Duodenal mucosa (tissue), 2 donors: ENCODE results near the gene MTCL3.
"Not testable (repeated sequence)": the region's sequence is repeated elsewhere in the genome, so short reads cannot be mapped to it uniquely, and the experiment has no call there.

Experiments
- H3K27ac ChIP-seq: one replicate; pipeline ENCODE4 v1.7.0; 2013; ENCODE audit warnings: low read depth, low read length
- H3K27me3 ChIP-seq, 2 donors: one replicate each; pipeline ENCODE4 v1.7.0; 2013; ENCODE audit warnings: low read length in 2 of 2, control low read depth in 1 of 2; ENCODE audit not compliant: insufficient read depth in 2 of 2, control insufficient read depth in 1 of 2
- H3K36me3 ChIP-seq, 2 donors: one replicate each; pipeline ENCODE4 v1.7.0; 2013; ENCODE audit warnings: low read length in 2 of 2, control low read depth in 1 of 2; ENCODE audit not compliant: insufficient read depth in 2 of 2, control insufficient read depth in 1 of 2
- H3K4me1 ChIP-seq, 2 donors: one replicate each; pipeline ENCODE4 v1.7.0; 2013; ENCODE audit warnings: low read length in 2 of 2, control low read depth in 1 of 2; ENCODE audit not compliant: insufficient read depth in 2 of 2, control insufficient read depth in 1 of 2
- H3K4me3 ChIP-seq, 2 donors: one replicate each; pipeline ENCODE4 v1.7.0; 2013; ENCODE audit warnings: low read length in 2 of 2, low read depth in 1 of 2
- H3K9ac ChIP-seq, 2 donors: one replicate each; pipeline ENCODE4 v1.7.0; 2013; ENCODE audit warnings: low read length in 2 of 2, low read depth in 1 of 2
- H3K9me3 ChIP-seq, 2 donors: one replicate each; pipeline ENCODE4 v1.7.0; 2013; ENCODE audit warnings: low read length in 2 of 2, control low read depth in 1 of 2; ENCODE audit not compliant: control insufficient read depth in 1 of 2

The MTCL3 gene

GRCh38 chr6:127439718-127440117, 79.4 kb downstream of the MTCL3 start:
- Histone ChIP-seq H3K27ac (no peak overlapping the region), H3K9ac (no peak overlapping the region), H3K4me1 (no peaks in the 10 kb centered on the region), H3K4me3 (no peak overlapping the region), H3K9me3 (no peaks in the 10 kb centered on the region), H3K27me3 (peaks cover 0 to 4% of the 10 kb centered on the region in 2 donors), H3K36me3 (no peaks in the 10 kb centered on the region)

GRCh38 chr6:127436578-127437110, 82.5 kb downstream of the MTCL3 start:
- no peak overlapping the region for H3K9ac ChIP-seq
- no peaks in the 10 kb centered on the region for H3K9me3 ChIP-seq
- H3K4me1 ChIP-seq = no peaks in the 10 kb centered on the region
- no peak overlapping the region for H3K4me3 ChIP-seq
- H3K27ac ChIP-seq = no peak overlapping the region
- no peaks in the 10 kb centered on the region for H3K36me3 ChIP-seq
- peaks cover 0 to 4% of the 10 kb centered on the region in 2 donors for H3K27me3 ChIP-seq

- no peak overlapping the region for H3K4me3 ChIP-seq
- H3K9me3 ChIP-seq = no peaks in the 10 kb centered on the region
- no peak overlapping the region for H3K9ac ChIP-seq
- peaks cover 0 to 4% of the 10 kb centered on the region in 2 donors for H3K27me3 ChIP-seq
- H3K27ac ChIP-seq = no peak overlapping the region
- H3K4me1 ChIP-seq = no peaks in the 10 kb centered on the region
- H3K36me3 ChIP-seq = no peaks in the 10 kb centered on the region
Observed at GRCh38 chr6:127435626-127436220, 83.4 kb downstream of the MTCL3 start.

- Histone ChIP-seq H3K27ac (no peak overlapping the region), H3K36me3 (no peaks in the 10 kb centered on the region), H3K4me1 (no peaks in the 10 kb centered on the region)
Observed at GRCh38 chr6:127434651-127435050, 84.5 kb downstream of the MTCL3 start.

GRCh38 chr6:127428562-127428961, 90.6 kb downstream of the MTCL3 start:
- H3K27ac ChIP-seq, H3K9ac ChIP-seq, H3K4me3 ChIP-seq, H3K4me1 ChIP-seq, H3K9me3 ChIP-seq, H3K36me3 ChIP-seq, H3K27me3 ChIP-seq: not testable (repeated sequence)

More at GRCh38 chr6:127434651-127435050, 84.5 kb downstream of the MTCL3 start:
- peaks cover 0 to 4% of the 10 kb centered on the region in 2 donors for H3K27me3 ChIP-seq
- no peak overlapping the region for H3K9ac ChIP-seq
- no peak overlapping the region for H3K4me3 ChIP-seq
- no peaks in the 10 kb centered on the region for H3K9me3 ChIP-seq

GRCh38 chr6:127423921-127424320, 95.2 kb downstream of the MTCL3 start:
- Histone ChIP-seq H3K36me3 (no peaks in the 10 kb centered on the region), H3K27ac (no peak overlapping the region), H3K9me3 (no peaks in the 10 kb centered on the region), H3K9ac (no peak overlapping the region), H3K4me1 (no peaks in the 10 kb centered on the region), H3K4me3 (no peak overlapping the region), H3K27me3 (no peaks in the 10 kb centered on the region)
